GM12892 (cell line): Measurements from ENCODE around the gene GALK1.
"Not testable (repeated sequence)": the region's sequence is repeated elsewhere in the genome, so short reads cannot be mapped to it uniquely, and the experiment has no call there.

Experiments used
- DNase-seq: peaks from one replicate; pipeline ENCODE4 v3.0.0; 2011; ENCODE audit not compliant: insufficient read length
- FAIRE-seq: peaks from 2 replicates; lab custom pipeline; 2011; peaks lifted over from hg19 to GRCh38; lab: Jason Lieb, UNC
- POLR2A ChIP-seq: IDR thresholded peaks from 2 replicates; pipeline ENCODE4 v1.6.1; 2011; ENCODE audit warnings: low read depth, low read length, control low read depth
- POLR2AphosphoS5 ChIP-seq: IDR thresholded peaks from 2 replicates; pipeline ENCODE4 v1.6.1; 2011; ENCODE audit warnings: low read depth, low read length, control low read depth
- TAF1 ChIP-seq: IDR thresholded peaks from 2 replicates; pipeline ENCODE4 v1.6.1; 2011; ENCODE audit warnings: low read depth, mild to moderate bottlenecking, control low read depth, low read length, borderline replicate concordance

The GALK1 gene

GRCh38 chr17:75773808-75774470 is 8.9 kb upstream of the GALK1 start:
- DNase-seq: no peak
- FAIRE-seq: no peak
- TF ChIP-seq POLR2A (no peak), TAF1 (no peak), POLR2AphosphoS5 (no peak)

- DNase-seq: no peak
- no peak for TF ChIP-seq POLR2AphosphoS5
- TF ChIP-seq POLR2A: no peak
- no peak for TF ChIP-seq TAF1
- FAIRE-seq: no peak
These were observed 8.3 kb upstream of the GALK1 start for GRCh38 chr17:75773121-75773807.

DNA sequence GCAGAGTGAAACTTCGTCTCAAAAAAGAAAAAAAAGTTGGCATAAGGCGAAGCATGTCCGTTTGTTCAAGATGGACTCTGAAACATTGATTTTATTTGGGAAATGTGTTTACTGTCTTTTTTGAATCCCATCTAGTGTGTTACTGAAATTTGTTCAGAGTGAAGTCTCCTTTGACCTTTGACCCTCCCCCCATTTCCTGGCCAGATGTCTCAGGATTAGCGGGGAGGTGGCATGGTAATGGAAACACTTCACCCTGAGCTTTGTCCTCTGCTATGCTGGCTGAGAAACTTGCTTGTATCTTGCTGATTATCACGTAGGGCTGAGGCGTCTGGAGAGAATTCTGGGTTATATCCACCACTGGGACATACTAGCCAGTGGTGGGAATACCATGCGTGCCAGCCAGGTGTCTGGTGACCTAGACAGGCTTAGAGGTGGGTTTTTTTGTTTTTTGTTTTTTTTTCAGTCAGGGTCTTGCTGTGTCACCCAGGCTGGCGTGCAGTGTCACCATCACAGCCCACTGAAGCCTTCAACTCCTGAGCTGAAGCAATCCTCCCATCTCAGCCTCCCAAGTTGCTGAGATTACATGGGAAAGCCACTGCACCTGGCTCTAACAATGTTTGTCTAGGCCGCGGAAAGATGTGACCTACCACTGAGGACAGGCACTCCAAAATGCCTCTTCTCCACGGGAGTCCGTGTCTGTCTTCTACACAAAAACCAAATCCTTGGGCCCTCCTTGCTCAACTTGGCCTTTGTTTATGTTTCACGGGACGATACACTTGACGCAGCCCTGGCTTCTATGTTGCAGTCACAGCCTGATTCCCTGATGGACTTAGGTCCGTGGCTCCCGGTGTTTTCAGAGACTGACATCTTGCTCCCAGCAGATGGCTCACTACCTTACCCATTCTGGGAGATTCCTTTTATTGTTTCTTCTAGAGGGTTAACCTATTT is 6.6 kb upstream of the GALK1 start:
- no peak for FAIRE-seq
- TF ChIP-seq POLR2AphosphoS5 (no peak), POLR2A (no peak), TAF1 (no peak)
- DNase-seq: no peak

GRCh38 chr17:75769536-75769935 is 4.5 kb upstream of the GALK1 start:
- DNase-seq: no peak
- no peak for FAIRE-seq
- TF ChIP-seq POLR2A (no peak), TAF1 (no peak), POLR2AphosphoS5 (no peak)

- no peak for DNase-seq
- TF ChIP-seq POLR2A (no peak), POLR2AphosphoS5 (no peak), TAF1 (no peak)
- no peak for FAIRE-seq
These were observed 2.9 kb upstream of the GALK1 start for GRCh38 chr17:75767881-75768280.

GRCh38 chr17:75765981-75766380 is 989 bp upstream of the GALK1 start:
- TF ChIP-seq TAF1 (no peak), POLR2A (no peak)
- DNase-seq (no peak), FAIRE-seq (no peak)

DNA sequence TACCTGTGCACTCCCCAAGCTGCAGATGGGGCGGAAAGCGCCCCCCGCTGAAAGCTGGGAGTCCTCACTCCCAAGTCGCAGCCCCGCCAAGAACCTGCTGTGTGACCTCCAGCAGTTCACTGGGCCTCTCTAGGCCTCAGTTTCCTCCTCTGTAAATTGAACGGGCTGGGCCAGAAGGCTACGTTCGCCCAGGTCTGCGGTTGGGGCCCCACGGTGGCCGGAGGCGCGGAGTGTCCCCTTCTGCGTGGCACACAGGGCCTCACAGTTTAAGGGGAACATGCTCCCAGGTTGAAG is 628 bp downstream of the GALK1 start:
- DNase-seq: no peak
- no peak for TF ChIP-seq POLR2AphosphoS5
- no peak for FAIRE-seq

DNA sequence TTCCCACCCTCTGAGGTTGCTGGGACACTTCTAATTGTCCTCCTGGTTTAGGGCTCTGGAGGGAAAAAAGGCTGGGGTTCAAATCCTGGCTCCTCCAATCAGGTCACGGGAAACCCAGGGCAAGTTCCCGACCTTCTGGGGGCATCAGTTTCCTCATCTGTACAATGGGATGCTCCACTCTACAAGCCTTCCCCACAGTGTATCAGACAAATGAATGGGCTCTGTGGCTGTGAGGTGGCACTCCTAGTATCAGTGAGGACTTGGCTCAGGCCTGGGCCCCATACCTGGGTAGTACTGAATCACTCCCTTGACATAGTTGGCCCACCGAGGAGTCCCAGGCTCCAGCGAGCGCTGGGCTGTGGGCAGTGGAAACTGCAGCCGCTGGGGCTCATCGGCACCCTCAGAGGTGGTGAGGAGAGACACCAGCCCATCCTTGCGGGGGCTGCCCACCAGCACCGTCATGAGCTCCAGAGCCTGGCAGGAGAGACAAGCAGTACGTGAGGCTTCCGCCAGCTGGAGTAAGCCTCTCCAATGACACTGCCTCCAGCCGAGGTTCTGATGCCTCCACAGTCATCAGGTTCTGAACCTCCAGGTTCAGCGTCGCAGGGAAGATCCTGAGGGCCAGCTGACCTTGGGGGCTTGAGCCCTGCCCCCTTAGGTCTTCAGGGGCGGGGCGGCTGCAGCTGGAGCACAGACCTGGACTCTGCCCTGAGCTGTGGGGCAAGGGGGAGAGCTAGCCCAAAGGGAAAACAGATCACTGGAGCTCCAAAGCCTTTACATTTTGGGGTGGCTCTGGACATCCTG is 1.2 kb downstream of the GALK1 start:
- FAIRE-seq (no peak), DNase-seq (no peak)
- TF ChIP-seq POLR2AphosphoS5 (no peak), POLR2A (no peak), TAF1 (no peak)

DNA sequence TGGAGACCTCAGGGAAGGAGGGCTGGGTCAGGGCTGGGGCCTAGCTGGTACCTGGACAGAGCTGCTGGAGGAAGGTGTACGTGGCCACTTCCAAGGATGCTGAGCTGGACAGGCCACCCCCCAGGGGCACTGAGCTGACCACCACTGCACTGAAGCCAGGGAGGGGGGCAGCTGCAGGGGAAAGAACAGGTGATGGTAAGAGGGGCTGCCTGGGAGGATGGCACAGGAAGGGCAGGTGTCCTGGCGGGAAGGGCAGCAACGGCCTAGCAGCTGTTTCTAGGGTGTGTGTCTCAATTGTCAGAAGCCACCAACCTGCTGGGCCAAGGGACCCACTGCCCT is 1.8 kb downstream of the GALK1 start:
- DNase-seq (no peak), FAIRE-seq (no peak)
- TF ChIP-seq TAF1: no peak
- TF ChIP-seq POLR2A: no peak
- TF ChIP-seq POLR2AphosphoS5: no peak

DNA sequence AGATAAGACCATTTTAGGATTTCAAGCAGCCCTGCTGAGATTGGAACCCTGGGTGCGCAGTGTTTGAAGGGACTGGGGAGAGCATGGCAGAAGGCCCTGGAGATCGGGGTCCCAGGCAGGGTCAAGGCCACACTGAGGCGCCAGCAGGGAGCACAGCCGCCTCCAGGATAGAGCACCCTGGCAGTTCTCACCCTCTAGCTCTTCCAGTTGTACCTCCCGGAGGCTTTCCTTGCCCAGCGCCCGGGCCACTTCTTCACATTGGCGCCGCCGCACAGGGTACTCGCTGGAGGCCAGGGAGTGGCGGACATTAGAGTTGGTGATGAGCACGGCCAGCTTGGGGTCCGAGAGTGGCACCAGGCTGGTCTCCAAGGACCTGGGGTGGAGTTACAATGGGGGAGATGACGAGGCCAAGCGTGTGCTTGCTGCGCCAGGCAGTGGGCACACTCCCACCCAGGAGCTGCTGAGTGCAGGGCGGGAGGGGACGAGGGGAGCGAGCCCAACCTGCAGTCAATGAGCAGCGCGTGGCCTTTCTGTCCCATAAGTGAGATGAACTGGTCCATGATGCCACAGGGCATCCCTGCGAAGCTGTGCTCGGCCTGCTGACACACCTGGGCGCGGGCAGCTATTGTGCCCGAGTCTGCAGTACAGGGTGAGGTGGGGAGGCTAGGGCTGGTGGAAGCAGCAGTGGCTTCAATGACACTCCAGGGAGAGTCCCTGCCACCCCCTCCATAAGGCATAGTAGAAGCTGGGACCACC is 2.3 kb downstream of the GALK1 start:
- no peak for TF ChIP-seq TAF1
- TF ChIP-seq POLR2A: no peak
- no peak for TF ChIP-seq POLR2AphosphoS5
- FAIRE-seq (no peak), DNase-seq (no peak)

GRCh38 chr17:75759978-75760640 is 4.9 kb downstream of the GALK1 start:
- FAIRE-seq, DNase-seq: not testable (repeated sequence)
